Measurements from ENCODE around the gene CSRNP3.

DNA sequence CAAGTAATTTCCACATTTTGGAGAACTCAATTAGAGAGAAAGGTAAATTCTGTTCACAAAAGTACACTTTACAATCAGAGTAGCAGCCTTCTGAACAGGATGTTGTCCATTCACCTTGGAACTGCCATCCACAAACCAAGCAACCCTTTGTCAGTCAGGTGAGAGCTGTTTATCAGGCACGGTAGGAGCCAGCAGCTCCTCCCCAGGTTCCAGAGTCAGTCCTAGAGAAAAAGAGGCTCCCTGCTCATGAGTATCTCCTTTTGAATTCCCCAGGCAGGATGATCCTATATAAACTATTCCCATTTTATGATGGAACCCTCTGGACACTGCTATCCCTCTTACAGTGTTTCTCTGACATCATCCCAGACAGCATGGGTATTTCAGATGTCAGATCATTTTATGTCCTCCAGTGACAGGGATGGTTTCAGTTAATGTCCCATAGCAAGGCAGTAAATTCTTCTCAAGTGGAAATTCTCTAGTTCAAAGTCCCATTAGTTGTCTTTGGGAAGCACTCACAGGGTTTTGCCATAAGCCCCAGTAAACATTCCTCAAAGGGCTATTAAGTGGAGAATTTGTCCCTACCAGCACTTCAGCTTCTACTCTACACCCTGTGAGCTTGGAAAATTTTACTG is 34.5 kb upstream of the CSRNP3 start:
- TF ChIP-seq POLR2AphosphoS5 (IDR thresholded peaks at IDR 0.05) = no peak
- TF ChIP-seq, protein P1, sequence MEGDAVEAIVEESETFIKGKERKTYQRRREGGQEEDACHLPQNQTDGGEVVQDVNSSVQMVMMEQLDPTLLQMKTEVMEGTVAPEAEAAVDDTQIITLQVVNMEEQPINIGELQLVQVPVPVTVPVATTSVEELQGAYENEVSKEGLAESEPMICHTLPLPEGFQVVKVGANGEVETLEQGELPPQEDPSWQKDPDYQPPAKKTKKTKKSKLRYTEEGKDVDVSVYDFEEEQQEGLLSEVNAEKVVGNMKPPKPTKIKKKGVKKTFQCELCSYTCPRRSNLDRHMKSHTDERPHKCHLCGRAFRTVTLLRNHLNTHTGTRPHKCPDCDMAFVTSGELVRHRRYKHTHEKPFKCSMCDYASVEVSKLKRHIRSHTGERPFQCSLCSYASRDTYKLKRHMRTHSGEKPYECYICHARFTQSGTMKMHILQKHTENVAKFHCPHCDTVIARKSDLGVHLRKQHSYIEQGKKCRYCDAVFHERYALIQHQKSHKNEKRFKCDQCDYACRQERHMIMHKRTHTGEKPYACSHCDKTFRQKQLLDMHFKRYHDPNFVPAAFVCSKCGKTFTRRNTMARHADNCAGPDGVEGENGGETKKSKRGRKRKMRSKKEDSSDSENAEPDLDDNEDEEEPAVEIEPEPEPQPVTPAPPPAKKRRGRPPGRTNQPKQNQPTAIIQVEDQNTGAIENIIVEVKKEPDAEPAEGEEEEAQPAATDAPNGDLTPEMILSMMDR (IDR thresholded peaks at IDR 0.05) = no peak

Measured in sigmoid colon (tissue), 4 donors.